Measurements from ENCODE around the gene LRRFIP1.

LRRFIP1 gene

GRCh38 chr2:237597196-237598145, 29.9 kb upstream of the LRRFIP1 start:
- DNase-seq = no peak

DNA sequence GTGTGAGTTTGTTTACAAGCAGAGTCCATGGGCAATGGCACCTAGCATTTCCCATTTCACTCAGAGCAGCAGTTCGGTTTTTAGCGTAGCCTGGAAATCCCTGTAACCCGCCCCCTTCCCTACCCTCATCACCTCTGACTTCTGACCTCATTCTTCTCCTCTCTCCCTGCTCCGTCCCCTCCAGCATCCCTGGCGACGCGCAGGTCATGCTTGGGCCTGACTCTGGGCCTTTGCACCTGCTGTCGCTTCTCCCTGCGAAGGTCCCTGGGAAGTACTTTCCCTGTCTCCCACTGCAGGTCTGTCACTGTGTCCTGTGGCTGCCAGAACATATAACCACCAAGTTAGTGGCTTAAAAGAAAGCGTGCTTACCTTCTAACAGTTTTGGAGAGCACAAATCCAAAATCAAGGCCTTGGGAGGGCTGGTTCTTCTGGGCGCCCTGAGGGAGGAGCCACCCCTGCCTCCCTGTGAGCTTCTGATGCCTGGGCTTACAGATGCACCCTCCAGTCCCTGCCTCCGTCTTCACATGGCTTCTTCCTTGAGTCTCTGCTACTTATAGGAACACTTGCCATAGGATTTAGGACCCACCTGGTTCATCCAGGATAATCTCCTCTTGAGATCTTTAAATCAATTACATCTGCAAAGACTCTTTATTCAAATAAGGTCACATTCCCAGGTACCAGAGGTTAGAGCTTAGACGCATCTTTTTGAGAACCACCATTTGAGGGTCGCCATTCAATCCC, 28.7 kb upstream of the LRRFIP1 start:
- peak; percentile 94 for DNase-seq

DNA sequence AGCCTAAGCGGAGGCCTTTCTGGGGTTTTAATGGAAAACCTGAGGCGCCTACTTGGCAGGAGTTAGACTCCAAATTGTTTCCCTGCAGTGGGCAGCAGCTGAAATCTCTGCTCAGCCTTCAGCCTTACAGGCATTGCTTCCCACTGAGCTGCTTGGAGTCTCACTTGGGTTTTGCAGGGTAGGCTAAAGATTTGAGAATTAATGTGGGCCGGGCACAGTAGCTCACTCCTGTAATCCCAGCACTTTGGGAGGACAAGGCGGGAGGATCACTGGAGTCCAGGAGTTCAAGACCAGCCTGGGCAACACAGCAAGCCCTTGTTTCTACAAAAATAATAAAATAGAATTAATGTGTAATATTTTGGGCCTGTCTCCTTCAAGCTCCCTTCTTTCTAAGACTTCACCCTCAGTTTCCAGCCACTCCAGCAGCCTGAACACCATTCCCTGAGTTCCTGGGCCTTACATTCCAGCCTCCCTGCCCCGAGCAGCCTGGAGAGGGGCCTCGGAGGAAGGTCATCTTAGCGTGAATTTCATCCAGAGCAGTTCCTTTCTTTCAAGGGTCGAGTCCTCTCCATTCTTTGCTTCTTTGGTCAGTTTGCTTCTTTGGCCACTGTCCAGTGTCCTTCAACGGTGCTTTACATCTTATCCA, 27.8 kb upstream of the LRRFIP1 start:
- peak; percentile 46 for DNase-seq

DNA sequence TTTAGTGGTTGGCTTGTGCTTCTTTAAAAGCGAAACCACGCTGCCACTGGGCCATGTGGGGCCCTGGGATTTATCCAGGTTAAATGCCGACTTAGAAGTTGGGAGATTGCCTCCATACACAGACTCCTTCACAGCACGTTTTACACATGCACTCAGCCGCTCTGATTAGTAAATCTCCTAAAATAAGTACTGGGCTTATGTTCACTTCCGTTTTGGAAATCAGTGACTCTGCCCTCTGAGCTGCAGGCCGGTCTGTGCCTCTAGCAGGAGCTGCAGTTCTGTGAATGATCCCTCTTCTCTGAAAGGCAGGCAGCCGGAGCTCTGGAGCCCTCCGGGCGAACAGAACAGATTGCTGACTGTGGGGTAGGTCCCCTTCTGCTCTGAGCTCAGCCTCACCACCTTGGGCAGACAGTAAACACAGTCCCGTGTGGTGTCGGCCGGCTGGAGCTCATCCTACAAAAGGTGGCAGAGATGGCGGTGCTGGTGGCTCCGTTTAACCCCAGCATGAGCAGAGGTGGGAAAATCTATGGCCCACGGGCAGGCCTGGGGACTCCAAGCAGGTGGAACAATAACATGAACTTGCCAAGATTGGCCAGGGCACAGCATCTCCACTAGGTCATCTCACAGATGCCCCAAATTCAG, 27.1 kb upstream of the LRRFIP1 start:
- DNase-seq = peak; percentile 82

DNA sequence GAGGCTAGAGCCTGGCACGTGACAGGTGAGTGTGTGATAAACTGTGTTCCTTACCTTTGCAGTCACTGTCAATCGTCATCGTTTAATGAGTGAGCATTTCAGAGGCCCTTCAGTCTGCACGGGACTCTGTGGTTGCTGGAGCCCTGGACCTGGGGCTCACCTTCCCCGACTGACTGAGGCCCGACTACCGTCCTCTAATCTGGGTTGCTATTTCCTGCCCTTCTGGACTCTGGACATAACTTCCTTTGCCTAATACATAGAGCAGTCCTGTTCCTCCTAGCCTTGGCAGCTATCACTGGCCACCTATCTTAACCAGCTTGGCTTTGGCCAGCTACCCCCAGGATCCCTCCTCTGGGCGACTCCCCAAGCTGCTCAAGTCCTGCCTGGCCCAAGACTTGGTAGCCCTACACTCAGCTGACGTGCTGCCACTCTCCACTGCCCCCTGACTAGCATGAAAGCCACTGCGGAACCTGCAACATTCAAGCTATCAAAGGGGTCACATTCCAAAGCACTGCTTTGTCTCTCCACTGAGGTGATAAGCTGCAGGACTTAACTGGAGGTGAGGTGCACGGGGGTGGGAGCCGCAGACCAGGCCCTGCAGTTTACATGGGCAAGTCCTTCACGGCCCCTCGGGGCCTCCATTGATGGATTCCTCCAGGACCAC, 25.8 kb upstream of the LRRFIP1 start:
- no peak for DNase-seq

DNA sequence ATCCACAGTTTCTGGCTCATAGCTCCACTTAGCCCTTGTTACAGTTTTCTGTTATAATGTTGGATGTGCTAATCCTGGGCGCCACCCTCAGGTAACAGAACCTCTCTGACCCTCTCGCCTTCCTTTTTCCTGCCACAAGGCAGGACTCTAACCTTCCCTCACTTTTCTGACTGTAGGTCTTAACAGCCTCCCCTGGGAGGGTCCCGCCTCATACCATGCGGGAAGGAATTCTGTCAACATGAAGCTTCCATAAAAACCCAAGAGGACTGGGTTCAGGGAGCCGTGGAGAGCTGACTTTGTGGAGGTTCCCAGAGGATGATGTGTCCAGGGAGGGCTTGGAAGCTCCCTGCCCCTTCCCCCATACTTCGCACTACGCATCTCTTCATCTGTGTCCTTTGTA, 25.0 kb upstream of the LRRFIP1 start:
- no peak for DNase-seq

DNA sequence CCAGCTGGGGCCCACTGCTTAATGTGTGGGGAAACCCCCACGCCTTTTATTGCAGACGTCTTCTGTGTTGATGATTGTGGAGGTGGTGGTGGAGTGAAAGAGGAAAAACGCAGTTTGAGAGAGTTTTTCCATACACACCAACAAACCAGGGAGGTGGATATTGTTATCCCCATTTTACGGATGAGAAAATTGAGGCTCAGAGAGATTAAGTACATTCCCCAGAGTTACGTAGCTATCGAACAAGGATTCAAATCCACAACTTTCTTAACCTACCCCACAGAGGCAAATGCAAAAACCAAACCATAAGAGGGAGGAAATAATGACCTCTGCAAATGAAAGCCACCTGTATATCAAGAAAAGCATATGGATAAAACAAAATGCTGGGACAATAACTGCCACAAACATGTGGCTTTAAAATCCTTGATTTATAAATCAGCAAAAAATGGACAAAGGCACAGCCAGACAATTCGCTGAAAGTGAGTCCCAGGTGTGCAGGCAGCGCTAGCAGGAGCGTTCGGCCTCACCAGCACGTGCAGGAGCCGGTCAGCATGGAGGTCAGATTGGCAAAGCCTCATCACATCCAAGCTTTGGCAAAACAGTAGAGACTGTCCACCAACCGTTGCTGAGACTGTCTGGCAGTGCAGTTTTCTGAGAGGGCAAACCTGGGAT, 24.2 kb upstream of the LRRFIP1 start:
- no peak for DNase-seq

DNA sequence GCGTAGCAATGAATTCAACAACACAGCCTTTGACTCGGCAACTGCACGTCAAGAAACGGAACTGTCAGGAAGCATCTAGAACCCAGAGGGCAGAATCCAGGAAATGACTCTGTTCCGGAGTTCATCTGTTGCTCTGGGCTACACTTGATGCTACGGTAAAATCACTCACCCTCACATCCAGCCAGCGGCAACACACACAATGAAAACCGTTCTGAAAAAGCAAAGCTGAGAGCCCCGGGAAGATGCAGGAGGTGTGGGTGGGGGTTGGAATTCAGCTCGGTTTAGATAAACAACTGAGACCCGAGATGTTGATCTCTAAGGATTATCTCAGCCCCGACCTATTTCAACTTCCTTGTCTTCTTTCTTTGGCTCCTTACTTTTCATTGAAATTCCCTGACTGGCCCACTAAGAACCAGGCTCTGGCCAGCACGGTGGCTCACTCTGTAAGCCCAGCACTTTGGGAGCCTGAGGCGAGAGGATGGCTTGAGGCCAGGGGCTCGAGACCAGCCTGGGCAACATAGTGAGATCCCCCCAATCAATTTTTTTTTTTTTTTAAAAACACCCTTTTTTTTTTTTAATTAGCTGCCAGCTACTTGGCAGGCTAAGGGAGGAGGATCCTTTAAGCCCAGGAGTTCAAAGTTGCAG, 23.5 kb upstream of the LRRFIP1 start:
- DNase-seq = peak; percentile 36

DNA sequence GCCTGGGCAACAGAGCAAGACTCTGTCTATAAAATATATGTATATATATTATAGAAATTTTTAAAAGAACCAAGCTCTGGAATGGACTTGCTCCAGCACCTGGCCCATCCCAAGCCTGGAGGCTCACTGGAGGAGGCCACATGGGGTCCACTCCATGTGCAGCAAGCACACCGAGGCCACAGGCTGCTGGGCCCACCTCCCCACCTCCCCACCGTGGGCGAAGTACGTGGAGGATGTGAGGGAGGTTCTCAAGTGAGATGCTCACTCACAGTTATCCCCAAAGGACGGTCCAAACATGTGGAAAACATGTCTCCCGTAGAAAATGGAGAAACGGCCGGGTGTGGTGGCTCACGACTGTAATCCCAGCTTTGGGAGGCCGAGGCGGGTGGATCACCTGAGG, 23.0 kb upstream of the LRRFIP1 start:
- DNase-seq = no peak

DNA sequence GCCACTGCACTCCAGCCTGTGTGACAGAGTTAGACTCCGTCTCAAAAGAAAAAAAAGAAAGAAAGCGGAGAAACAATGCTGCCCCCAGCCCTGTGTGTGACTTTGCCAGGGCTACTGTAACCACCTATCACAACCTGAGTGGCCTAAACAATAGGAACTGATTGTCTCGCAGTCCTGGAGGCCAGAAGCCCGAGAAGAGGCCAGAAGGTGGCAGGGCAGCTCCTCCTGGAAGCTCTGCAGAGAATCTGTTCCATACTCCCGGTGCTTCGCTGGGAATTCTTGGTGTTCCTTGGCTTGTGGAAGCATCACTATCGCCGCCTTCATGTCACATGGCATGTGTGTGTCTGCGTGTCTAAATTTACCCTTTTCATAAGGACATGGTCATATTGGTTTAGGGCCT, 22.4 kb upstream of the LRRFIP1 start:
- DNase-seq = peak; percentile 56

- peak; percentile 96 for DNase-seq
These were observed 20.9 kb upstream of the LRRFIP1 start for GRCh38 chr2:237606522-237606921.

DNA sequence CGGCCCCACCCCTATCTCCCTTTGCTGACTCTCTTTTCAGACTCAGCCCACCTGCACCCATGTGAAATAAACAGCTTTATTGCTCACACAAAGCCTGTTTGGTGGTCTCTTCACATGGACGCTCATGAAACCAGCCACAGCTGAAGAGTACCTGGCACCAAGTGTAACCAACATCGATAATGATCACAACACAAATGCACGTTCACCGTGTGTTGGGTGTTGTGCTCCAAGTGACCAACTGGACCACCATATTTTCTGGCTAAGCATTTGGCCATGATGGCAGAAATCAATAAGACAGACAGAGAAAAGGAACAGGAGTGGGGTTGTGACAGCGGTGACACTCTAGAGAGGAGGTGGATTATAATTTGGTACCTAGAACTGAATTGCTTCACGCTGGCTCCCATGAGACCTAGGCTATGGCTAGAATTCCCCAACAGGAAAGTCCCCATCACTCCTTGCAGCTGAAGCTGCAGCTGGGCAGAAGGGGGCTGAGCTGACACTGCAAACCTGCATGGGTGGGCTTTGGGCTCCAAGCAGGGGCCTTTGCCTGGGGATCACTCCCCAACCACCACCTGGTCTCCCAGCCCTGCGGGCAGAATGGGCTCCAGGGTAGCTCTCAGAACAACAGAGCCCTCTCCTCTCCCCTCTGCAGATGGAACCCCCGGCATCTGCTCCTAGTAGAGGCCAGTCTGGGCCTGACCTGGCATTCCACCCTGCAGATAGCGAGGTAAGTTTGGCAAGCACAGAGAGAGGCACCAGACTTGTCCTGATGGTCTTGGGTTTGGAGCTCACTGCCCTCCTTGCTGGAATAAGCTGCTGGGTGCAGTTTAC, 14.6 kb upstream of the LRRFIP1 start:
- no peak for DNase-seq

- DNase-seq = peak; percentile 32
These were observed 13.7 kb upstream of the LRRFIP1 start for GRCh38 chr2:237613679-237614078.

- no peak for DNase-seq
These were observed 13.2 kb upstream of the LRRFIP1 start for GRCh38 chr2:237614151-237614720.

DNA sequence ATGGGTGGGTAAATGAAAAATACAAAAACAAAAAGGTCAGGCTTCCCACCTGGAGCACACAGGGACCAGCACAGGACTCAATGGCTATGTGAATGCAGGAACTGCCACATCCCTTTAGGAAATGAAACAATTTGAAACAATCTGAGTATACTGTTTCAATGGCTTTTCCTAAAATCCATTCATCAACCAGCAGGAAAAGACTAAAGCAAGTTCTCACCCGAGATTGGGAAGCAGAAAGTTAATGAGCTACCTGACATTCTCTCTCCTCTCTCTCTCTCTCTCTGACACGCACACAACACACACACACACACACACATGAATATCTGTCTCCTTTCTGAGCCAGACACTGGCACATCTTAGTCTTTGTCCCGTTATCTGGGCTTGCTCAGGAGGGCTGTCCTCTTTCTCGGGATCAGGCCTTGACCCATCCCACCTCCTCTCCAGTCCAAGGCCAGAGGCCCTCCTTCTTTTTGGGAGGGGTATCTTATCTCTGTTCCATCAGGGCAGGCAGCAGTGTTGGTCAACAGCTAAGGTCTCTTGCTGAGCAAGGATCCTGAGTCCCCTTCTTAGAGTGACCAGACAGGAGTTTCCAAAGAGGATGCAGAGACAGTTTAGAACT, 11.6 kb upstream of the LRRFIP1 start:
- no peak for DNase-seq

- no peak for DNase-seq
These were observed 11.0 kb upstream of the LRRFIP1 start for GRCh38 chr2:237616373-237616733.

DNA sequence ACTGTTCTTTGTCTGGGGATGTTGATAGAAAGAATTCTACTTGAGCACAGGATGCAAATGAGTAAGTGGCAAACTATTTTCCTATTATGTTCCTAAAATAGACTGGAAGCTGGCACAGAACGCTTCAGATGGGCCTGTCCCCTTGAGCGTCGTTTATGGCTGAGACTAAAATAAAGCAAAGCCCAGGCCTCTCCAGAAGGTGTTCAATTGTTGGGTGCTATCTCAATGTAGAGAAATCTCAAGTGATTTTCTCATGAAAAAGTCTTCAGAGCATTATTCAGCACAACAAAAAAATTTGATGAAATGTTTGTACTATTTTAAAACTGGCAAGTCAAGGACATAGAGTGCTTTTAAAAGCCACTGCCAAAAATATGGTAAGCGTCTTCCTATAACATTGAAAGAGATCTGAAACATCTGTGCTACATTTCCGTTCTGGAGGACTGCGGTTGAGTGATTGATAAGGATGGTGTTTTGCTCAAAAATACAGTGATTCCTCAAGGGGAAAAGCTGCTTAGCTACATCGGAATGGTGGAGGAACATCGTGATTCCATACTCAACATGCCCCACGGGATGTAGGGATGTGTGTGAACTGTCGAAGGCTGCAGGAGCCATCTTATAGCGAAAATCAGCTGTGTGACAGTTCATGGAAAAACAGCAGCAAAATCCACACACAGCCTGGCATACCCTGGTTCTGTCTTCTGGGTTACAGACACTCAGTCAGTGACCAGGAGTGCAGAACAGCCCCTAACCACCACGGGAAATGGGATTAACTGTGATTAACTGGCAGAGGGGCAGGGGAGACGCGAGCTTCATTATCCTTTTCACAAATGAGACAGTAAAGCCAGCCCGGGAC, 10.4 kb upstream of the LRRFIP1 start:
- DNase-seq = peak; percentile 92

- DNase-seq = no peak
These were observed 9.8 kb upstream of the LRRFIP1 start for GRCh38 chr2:237617587-237617982.

DNA sequence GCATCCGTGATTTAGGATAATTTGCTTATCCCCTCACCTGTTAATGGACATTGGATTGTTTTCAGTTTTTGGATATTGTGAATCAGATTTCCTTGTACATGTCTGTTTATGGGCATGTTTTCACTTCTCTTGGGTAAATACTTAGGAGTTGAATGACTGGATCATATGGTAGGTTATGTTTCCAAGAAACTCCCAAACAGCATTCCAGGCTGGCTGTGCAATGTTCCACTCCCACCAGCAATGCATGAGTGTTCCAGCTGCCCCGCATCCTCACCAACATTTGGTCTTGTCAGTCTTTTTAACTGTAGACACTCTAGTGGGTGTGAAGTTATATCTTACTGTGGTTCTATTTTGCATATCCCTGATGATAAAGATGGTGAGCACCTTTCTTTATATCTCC, 8.9 kb upstream of the LRRFIP1 start:
- DNase-seq = no peak
